Lower lobe of right lung (tissue), 2 donors: ENCODE measurements around the gene CD84. TPM values are rescaled to one million over a fixed set of nuclear protein-coding genes. Genes with fewer than 3 reads are reported as not detected.
"Not testable (repeated sequence)": the region's sequence is repeated elsewhere in the genome, so short reads cannot be mapped to it uniquely, and the experiment has no call there.

Experiments
- ATAC-seq, 2 donors: fragments of 200-7000 bp; cut with Tn5 transposase; one replicate each; pipeline ENCODE4 v1.9.1; 2020 to 2022; ENCODE audit warnings: mild to moderate bottlenecking in 2 of 2, moderate library complexity in 2 of 2
- DNase-seq: peaks from one replicate; pipeline ENCODE4 v3.0.0-alpha.2; 2020
- H3K27ac ChIP-seq: fragments of 200-600 bp; one replicate; pipeline ENCODE4 v1.8.0; 2022
- H3K27me3 ChIP-seq: fragments of 200-600 bp; one replicate; pipeline ENCODE4 v1.8.0; 2022; ENCODE audit warnings: low read depth
- H3K36me3 ChIP-seq: fragments of 200-600 bp; one replicate; pipeline ENCODE4 v1.8.0; 2022; ENCODE audit warnings: mild to moderate bottlenecking
- H3K4me1 ChIP-seq: fragments of 200-600 bp; one replicate; pipeline ENCODE4 v1.8.0; 2022
- H3K4me3 ChIP-seq: fragments of 200-600 bp; one replicate; pipeline ENCODE4 v1.8.0; 2022; ENCODE audit warnings: mild to moderate bottlenecking
- H3K9me3 ChIP-seq: fragments of 200-600 bp; one replicate; pipeline ENCODE4 v1.8.0; 2022
- CTCF ChIP-seq: fragments of 200-600 bp; IDR thresholded peaks from one replicate; pipeline ENCODE4 v1.8.0; 2022; ENCODE audit warnings: antibody characterized with exemption, mild to moderate bottlenecking
- intact Hi-C: fragments of 100-400 bp; cut with DNase I; formaldehyde crosslinking; loops from one replicate; pipeline ENCODE4 v1.11.0; 2022
- total RNA-seq: library from RNA; stranded (reverse); fragmentation: NEBNext Ultra II Directional; extraction: Animal tissue kit (Norgen Biotek cat#: 25700); gene quantifications from one replicate; pipeline ENCODE4 v1.2.1, GENCODE V29; 2021
- donor health status: DM: no; HTN: yes; CAD: no; lungs with severe emphysema.

CD84 gene
- total RNA-seq, 1 donor from 2014 or later: 24.1 TPM

DNA sequence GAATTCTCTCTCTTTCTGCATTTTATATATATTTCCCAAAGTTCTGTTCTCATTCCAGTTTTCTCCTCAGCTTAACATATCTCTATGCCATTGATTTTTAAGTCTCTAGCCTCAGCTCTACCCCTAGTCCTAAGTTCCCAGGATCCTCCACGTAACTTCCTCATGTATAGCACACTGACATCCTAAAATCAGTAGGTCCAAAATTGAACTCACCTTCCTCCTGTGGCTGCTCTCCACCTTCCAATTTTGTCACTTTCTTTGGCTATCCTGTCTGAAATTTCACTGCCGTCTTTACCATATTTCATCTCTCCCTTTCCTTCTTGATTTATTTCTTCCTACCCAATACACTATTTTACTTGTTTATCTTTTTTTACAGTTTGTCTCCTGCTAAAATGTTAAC is 57.7 kb downstream of the CD84 start:
- Histone ChIP-seq H3K4me1 (peaks cover 14% of the 10 kb centered on the region), H3K4me3 (peak overlapping the region; percentile 38), H3K36me3 (no peaks in the 10 kb centered on the region), H3K9me3 (peaks cover 8% of the 10 kb centered on the region), H3K27me3 (no peaks in the 10 kb centered on the region), H3K27ac (peak overlapping the region; percentile 10)
- ATAC-seq: no peak
- intact Hi-C loops: no loop called here
- DNase-seq: no peak
- no peak for TF ChIP-seq CTCF

GRCh38 chr1:160520999-160521398 is 58.3 kb downstream of the CD84 start:
- peaks cover 14% of the 10 kb centered on the region for H3K4me1 ChIP-seq
- H3K27ac ChIP-seq: peak overlapping the region; percentile 10
- peak overlapping the region; percentile 38 for H3K4me3 ChIP-seq
- DNase-seq: no peak
- TF ChIP-seq CTCF: no peak
- intact Hi-C loops: no loop called here
- H3K27me3 ChIP-seq: no peaks in the 10 kb centered on the region
- peaks cover 8% of the 10 kb centered on the region for H3K9me3 ChIP-seq
- peak in 1 of 2 donors; percentile 32 for ATAC-seq
- H3K36me3 ChIP-seq: no peaks in the 10 kb centered on the region

DNA sequence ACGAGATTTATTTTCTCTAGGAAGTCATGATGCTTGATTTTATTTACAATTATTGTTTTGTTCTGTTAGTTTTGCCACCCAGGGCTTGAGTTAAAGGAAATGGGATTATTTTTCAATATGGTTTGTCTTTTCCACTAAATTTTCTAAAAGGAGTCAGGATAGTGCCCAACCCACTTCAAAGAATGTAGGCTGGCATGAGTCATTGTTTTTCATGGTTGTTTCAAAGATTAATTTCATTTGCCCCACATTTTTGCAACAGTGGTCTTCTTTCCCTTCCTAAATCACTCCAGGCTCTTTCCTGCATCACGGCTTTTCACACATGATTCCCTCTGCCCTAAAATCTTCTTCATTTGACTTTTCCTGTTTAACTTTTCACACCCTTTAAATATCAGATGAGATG is 58.7 kb downstream of the CD84 start:
- Histone ChIP-seq H3K27me3 (no peaks in the 10 kb centered on the region), H3K27ac (peak overlapping the region; percentile 10), H3K4me3 (peak overlapping the region; percentile 38), H3K36me3 (no peaks in the 10 kb centered on the region), H3K4me1 (peaks cover 14% of the 10 kb centered on the region), H3K9me3 (peaks cover 8% of the 10 kb centered on the region)
- intact Hi-C loops: no loop called here
- no peak for DNase-seq
- no peak for TF ChIP-seq CTCF
- no peak for ATAC-seq

- Histone ChIP-seq H3K36me3 (no peaks in the 10 kb centered on the region), H3K27ac (no peak overlapping the region), H3K4me1 (peaks cover 14% of the 10 kb centered on the region), H3K4me3 (peak overlapping the region; percentile 38), H3K9me3 (peaks cover 3% of the 10 kb centered on the region), H3K27me3 (no peaks in the 10 kb centered on the region)
- ATAC-seq: peak in 1 of 2 donors; percentile 37
- TF ChIP-seq CTCF: no peak
- no peak for DNase-seq
- intact Hi-C loops: no loop called here
Observed at GRCh38 chr1:160519642-160520435, 59.5 kb downstream of the CD84 start.

- H3K9me3 ChIP-seq, H3K27ac ChIP-seq, DNase-seq, intact Hi-C loops, H3K36me3 ChIP-seq, H3K27me3 ChIP-seq, ATAC-seq, H3K4me3 ChIP-seq: not testable (repeated sequence)
- H3K4me1 ChIP-seq: peaks cover 14% of the 10 kb centered on the region
Observed at GRCh38 chr1:160517519-160517918, 61.8 kb downstream of the CD84 start.

DNA sequence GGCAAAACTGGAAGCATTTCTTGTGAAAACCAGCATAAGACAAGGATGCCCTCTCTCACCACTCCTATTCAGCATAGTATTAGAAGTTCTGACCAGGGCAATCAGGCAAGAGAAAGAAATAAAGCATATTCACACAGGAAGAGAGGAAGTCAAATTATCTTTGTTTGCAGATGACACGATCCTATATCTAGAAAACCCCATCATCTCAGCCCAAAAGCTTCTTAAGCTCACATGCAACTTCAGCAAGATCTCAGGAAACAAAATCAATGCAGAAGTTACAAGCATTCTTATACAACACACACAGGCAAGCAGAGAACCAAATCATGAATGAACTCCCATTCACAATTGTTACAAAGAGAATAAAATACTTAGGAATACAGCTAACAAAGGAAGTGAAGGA is 63.4 kb downstream of the CD84 start:
- DNase-seq, intact Hi-C loops: not testable (repeated sequence)

More for the DNA sequence above, 63.4 kb downstream of the CD84 start:
- not testable (repeated sequence) for ATAC-seq, H3K27ac ChIP-seq, H3K36me3 ChIP-seq, H3K27me3 ChIP-seq, H3K4me3 ChIP-seq, H3K9me3 ChIP-seq, H3K4me1 ChIP-seq
